IPS-20b (cell line): ENCODE measurements around the gene MSN.
"Not testable (repeated sequence)": the region's sequence is repeated elsewhere in the genome, so short reads cannot be mapped to it uniquely, and the experiment has no call there.

Source experiments
- H3K27ac ChIP-seq: one replicate; pipeline ENCODE4 v1.5.1; 2013; ENCODE audit warnings: low read length
- H3K27me3 ChIP-seq: 2 replicates; pipeline ENCODE4 v1.6.1; 2013; ENCODE audit warnings: mild to moderate bottlenecking, low read length, inconsistent platforms; ENCODE audit not compliant: insufficient read depth
- H3K36me3 ChIP-seq: 2 replicates; pipeline ENCODE4 v1.6.1; 2013; ENCODE audit warnings: low read depth, mild to moderate bottlenecking, inconsistent platforms, low read length, moderate library complexity; ENCODE audit not compliant: insufficient read depth
- H3K4me1 ChIP-seq: 2 replicates; pipeline ENCODE4 v1.6.1; 2013; ENCODE audit warnings: mild to moderate bottlenecking, control low read depth, inconsistent platforms, low read length, moderate library complexity; ENCODE audit not compliant: insufficient read depth
- H3K4me3 ChIP-seq: 2 replicates; pipeline ENCODE4 v1.5.1; 2013; ENCODE audit warnings: mild to moderate bottlenecking, low read length, inconsistent platforms
- H3K9ac ChIP-seq: 2 replicates; pipeline ENCODE4 v1.6.1; 2013; ENCODE audit warnings: low read depth, mild to moderate bottlenecking, inconsistent platforms, low read length, moderate library complexity
- H3K9me3 ChIP-seq: 2 replicates; pipeline ENCODE4 v1.6.1; 2013; ENCODE audit warnings: mild to moderate bottlenecking, low read depth, low read length, inconsistent platforms; ENCODE audit not compliant: insufficient read depth

The MSN gene

GRCh38 chrX:65667503-65668376, at the start of gene MSN:
MSN (plus strand) TSS chrX:65667654; CDS start chrX:65667842, 188 bp downstream.
- Histone ChIP-seq H3K9ac (peak within 1 kb of the TSS; percentile 84; the same call in 1 of the 2 replicates), H3K36me3 (no peaks in the 10 kb centered on the region), H3K4me3 (peak within 1 kb of the TSS; percentile 80), H3K27me3 (no peaks in the 10 kb centered on the region), H3K9me3 (no peaks in the 10 kb centered on the region), H3K27ac (peak within 1 kb of the TSS; percentile 29), H3K4me1 (peaks cover 3% of the 10 kb centered on the region; the same call in 1 of the 2 replicates)

DNA sequence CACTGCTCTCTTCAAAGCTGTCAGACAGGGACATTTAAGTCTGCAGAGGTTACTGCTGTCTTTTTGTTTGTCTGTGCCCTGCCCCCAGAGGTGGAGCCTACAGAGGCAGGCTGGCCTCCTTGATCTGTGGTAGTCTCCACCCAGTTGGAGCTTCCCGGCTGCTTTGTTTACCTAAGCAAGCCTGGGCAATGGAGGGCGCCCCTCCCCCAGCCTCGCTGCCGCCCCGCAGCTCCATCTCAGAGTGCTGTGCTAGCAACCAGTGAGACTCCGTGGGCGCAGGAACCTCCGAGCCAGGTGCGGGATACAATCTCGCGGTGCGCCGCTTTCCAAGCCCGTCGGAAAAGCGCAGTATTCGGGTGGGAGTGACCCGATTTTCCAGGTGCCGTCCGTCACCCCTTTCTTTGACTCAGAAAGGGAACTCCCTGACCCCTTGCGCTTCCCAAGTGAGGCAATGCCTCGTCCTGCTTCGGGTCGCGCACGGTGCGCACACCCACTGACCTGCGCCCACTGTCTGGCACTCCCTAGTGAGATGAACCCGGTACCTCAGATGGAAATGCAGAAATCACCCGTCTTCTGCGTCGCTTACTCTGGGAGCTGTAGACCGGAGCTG, 47.3 kb upstream of the MSN start:
- H3K4me3 ChIP-seq, H3K4me1 ChIP-seq, H3K36me3 ChIP-seq, H3K9me3 ChIP-seq, H3K27me3 ChIP-seq, H3K9ac ChIP-seq, H3K27ac ChIP-seq: not testable (repeated sequence)

GRCh38 chrX:65630771-65631170, 36.7 kb upstream of the MSN start:
- Histone ChIP-seq H3K4me3 (no peak overlapping the region), H3K27me3 (no peaks in the 10 kb centered on the region), H3K4me1 (no peaks in the 10 kb centered on the region), H3K9ac (no peak overlapping the region), H3K27ac (no peak overlapping the region), H3K9me3 (no peaks in the 10 kb centered on the region; the same call in none of the 2 replicates), H3K36me3 (no peaks in the 10 kb centered on the region)

- H3K4me1 ChIP-seq, result no peaks in the 10 kb centered on the region
- H3K4me3 ChIP-seq, result no peak overlapping the region
- H3K27me3 ChIP-seq, result no peaks in the 10 kb centered on the region
- H3K36me3 ChIP-seq, result no peaks in the 10 kb centered on the region
- H3K9me3 ChIP-seq, result no peaks in the 10 kb centered on the region
- no peak overlapping the region for H3K9ac ChIP-seq
- H3K27ac ChIP-seq, result no peak overlapping the region
Measured at GRCh38 chrX:65633826-65634225, 33.6 kb upstream of the MSN start.

DNA sequence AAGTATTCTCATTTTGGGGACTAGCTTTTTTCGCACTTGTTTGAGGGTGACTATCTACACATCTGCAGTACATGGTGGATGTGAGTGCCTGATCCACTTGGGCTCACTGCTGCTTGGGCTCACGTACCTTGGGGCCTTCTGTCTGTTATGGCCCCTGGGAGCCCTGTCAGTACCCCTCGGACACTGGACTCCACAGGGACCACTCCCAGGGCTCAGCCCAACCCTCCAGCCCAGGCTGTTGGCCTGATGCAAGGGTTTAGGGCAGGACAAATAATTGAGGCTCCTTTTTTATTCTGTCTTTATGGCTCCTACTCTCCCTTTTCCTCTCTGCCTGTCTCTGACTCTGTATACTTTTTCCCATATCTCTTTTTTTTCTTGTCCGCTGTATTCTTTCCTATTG, 32.7 kb upstream of the MSN start:
- Histone ChIP-seq H3K4me3 (no peak overlapping the region), H3K36me3 (no peaks in the 10 kb centered on the region), H3K27me3 (no peaks in the 10 kb centered on the region), H3K4me1 (no peaks in the 10 kb centered on the region), H3K27ac (no peak overlapping the region), H3K9me3 (no peaks in the 10 kb centered on the region), H3K9ac (no peak overlapping the region)

DNA sequence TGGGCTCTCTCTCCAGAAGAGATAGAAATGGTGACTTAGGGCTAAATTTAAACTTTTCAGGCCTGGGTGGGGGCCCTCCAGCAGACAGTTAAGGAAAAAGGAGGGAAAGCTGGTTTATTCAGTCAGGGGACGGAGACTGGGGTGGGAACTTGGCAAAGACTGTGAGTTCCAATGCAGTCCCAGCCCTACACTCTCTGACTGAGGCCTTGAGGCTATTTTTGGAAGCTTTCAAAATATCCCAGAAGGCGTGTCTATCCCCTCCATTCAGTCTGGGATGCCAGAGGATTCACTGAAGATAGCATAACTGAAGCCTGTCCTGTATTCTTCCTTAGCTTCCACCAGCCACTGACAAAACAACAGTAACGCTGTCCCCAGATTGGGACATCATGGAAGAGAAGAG, 32.1 kb upstream of the MSN start:
- Histone ChIP-seq H3K36me3 (no peaks in the 10 kb centered on the region), H3K4me1 (no peaks in the 10 kb centered on the region), H3K9ac (no peak overlapping the region), H3K27ac (no peak overlapping the region), H3K4me3 (no peak overlapping the region), H3K27me3 (no peaks in the 10 kb centered on the region), H3K9me3 (no peaks in the 10 kb centered on the region)

DNA sequence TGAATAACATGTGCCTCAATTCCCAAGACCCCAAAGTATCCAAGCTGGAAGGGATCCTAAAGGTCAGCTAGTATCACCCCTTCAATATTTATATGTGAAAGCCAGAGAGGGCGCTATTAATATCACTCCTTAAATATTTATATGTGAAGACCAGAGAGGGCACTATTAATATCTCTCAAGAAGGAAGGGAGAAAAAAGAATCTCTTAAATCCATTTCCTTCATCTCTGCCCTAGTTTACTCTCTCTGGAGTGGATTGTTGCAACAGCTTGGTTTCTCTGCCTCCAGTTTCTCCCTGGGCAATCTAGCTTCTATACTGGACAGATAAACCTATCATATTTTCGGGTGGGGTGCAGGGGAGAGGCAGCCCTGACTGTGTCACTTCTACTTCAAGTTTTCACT, 31.6 kb upstream of the MSN start:
- no peak overlapping the region for H3K27ac ChIP-seq
- H3K9me3 ChIP-seq, result no peaks in the 10 kb centered on the region
- H3K4me3 ChIP-seq, result no peak overlapping the region
- H3K36me3 ChIP-seq, result no peaks in the 10 kb centered on the region
- H3K27me3 ChIP-seq, result no peaks in the 10 kb centered on the region
- H3K9ac ChIP-seq, result no peak overlapping the region
- no peaks in the 10 kb centered on the region for H3K4me1 ChIP-seq

- not testable (repeated sequence) for H3K4me3 ChIP-seq, H3K4me1 ChIP-seq, H3K27ac ChIP-seq, H3K27me3 ChIP-seq, H3K9me3 ChIP-seq, H3K36me3 ChIP-seq, H3K9ac ChIP-seq
Measured at GRCh38 chrX:65636261-65636660, 31.2 kb upstream of the MSN start.

GRCh38 chrX:65637335-65637734, 30.1 kb upstream of the MSN start:
- no peak overlapping the region for H3K27ac ChIP-seq
- no peak overlapping the region for H3K9ac ChIP-seq
- H3K4me1 ChIP-seq, result no peaks in the 10 kb centered on the region
- no peaks in the 10 kb centered on the region for H3K27me3 ChIP-seq
- H3K36me3 ChIP-seq, result no peaks in the 10 kb centered on the region
- no peaks in the 10 kb centered on the region for H3K9me3 ChIP-seq
- H3K4me3 ChIP-seq, result no peak overlapping the region

DNA sequence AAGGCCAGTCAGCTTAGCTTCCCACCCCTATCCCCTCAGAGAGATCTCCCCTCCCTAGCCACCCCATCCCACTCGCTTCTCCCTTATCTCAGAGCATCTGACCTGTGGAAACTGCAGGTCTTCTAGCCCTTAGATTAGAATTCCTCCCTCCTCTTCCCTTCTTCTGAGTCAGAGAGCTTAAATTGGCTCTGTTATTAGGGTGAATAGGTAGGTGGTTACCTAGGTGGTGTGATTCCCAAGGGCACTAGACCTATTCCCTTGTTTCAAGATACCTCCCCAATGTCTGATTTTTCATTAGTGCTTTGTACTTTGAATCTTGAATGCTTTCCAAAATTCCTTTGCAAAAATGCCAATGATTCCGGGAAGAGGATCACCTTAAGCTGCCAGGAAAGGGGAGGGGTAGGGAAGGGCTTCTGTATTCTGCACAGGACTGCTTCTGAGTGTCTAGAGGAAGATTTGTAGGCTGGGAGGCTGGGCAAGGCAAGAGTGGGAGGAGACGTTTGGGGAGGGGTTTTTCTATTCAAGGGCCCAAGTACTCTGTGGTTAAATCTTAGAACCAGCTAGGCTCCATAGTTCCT, 24.5 kb upstream of the MSN start:
- no peaks in the 10 kb centered on the region for H3K27me3 ChIP-seq
- H3K9me3 ChIP-seq, result no peaks in the 10 kb centered on the region
- no peaks in the 10 kb centered on the region for H3K36me3 ChIP-seq
- H3K27ac ChIP-seq, result no peak overlapping the region
- no peak overlapping the region for H3K4me3 ChIP-seq
- no peak overlapping the region for H3K9ac ChIP-seq
- no peaks in the 10 kb centered on the region for H3K4me1 ChIP-seq

DNA sequence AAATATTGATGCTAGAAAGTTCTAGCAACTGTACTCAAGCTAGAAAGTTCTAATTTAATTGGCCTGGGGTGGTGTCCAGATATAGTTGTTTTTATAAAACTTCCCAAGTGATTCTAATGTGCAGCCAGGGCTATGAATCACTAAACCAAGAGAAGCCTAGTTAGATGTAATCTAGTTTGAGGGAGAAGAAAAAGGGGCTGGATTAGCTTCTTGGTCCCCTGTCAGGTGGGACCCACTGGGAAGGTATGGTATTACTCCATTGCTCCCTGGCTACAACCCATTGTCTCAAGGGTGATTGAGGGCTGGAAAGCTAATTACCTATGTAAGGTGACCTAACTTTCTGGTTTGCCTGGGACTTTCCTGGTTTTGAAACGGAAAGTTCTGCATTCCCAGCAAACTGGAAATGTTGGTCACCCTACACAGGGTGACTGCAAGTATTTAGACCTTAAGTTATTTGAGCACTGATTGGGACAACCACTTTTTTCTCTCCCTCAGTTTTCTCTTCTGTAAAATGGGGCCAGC, 23.9 kb upstream of the MSN start:
- H3K9ac ChIP-seq, result no peak overlapping the region
- no peak overlapping the region for H3K4me3 ChIP-seq
- H3K36me3 ChIP-seq, result no peaks in the 10 kb centered on the region
- H3K9me3 ChIP-seq, result no peaks in the 10 kb centered on the region
- no peaks in the 10 kb centered on the region for H3K27me3 ChIP-seq
- H3K4me1 ChIP-seq, result no peaks in the 10 kb centered on the region
- H3K27ac ChIP-seq, result no peak overlapping the region
